ENCODE data around the gene TSPAN8. TPM values are rescaled to one million over a fixed set of nuclear protein-coding genes. Genes with fewer than 3 reads are reported as not detected.
A peak's percentile ranks its signal among the peaks of the same experiment; 100 is the strongest.

The TSPAN8 gene
- total RNA-seq, 1 experiment from 2014 or later: 4.2 TPM

DNA sequence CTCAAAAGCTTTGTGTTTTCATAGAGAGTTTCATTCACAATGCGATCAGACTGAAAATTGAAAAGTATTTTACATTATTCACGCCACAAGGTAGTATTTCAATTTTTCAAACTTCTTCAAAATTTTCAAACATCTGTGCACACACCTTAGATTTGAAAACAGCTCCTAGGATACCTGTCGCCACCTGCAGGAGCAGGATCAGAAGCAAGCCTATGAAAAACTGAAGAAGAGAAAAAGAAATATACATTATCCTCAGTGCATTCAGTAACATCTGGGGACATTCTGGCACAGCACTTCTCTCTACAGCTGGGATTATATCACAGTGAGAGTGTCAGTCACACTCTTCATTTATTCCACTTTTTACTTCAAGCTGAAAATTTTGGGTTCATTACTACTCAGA, 19.8 kb downstream of the TSPAN8 start:
- TF ChIP-seq, protein P1, sequence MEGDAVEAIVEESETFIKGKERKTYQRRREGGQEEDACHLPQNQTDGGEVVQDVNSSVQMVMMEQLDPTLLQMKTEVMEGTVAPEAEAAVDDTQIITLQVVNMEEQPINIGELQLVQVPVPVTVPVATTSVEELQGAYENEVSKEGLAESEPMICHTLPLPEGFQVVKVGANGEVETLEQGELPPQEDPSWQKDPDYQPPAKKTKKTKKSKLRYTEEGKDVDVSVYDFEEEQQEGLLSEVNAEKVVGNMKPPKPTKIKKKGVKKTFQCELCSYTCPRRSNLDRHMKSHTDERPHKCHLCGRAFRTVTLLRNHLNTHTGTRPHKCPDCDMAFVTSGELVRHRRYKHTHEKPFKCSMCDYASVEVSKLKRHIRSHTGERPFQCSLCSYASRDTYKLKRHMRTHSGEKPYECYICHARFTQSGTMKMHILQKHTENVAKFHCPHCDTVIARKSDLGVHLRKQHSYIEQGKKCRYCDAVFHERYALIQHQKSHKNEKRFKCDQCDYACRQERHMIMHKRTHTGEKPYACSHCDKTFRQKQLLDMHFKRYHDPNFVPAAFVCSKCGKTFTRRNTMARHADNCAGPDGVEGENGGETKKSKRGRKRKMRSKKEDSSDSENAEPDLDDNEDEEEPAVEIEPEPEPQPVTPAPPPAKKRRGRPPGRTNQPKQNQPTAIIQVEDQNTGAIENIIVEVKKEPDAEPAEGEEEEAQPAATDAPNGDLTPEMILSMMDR (IDR thresholded peaks at IDR 0.05): peak; percentile 14; the same call in 1 of the 2 replicates
- TF ChIP-seq TCF7L2 (IDR thresholded peaks at IDR 0.05; ENCODE audit: low read depth, low read length): no peak
- in situ Hi-C loops (cut with HindIII; ENCODE audit: low pct_unique_long_range_greater_than_20kb, low sequenced_read_pairs): no loop called here
- H3K9me3 ChIP-seq (ENCODE audit: control insufficient read depth, insufficient read depth, low read depth, low read length): no peaks in the 10 kb centered on the region
- POLR2A ChIA-PET: no interaction called here
- H3K4me3 ChIP-seq (ENCODE audit: low read depth in 2 of 2, low read length in 2 of 2): no peak overlapping the region
- DNase-seq (ENCODE audit: low read depth, low spot score) (no peak), ATAC-seq (no peak)
- H3K4me1 ChIP-seq (ENCODE audit: control insufficient read depth, insufficient read depth, low read length): 0 out of 2 replicates have a peak, but pooled peaks cover 2% of the 10 kb centered on the region
- CTCF ChIA-PET: no interaction called here
- H3K36me3 ChIP-seq (ENCODE audit: control insufficient read depth, insufficient read depth, low read length): no peaks in the 10 kb centered on the region
- no peaks in the 10 kb centered on the region for H3K27me3 ChIP-seq (ENCODE audit: control insufficient read depth, insufficient read depth, low read length)
- no peak overlapping the region for H3K27ac ChIP-seq (ENCODE audit: low read length)
- intact Hi-C loops (cut with micrococcal nuclease; ENCODE audit: unreplicated experiment): loop anchor here (10.0 kb wide), 1 partner anchor 53 kb away; no protein-coding TSS in a partner anchor
- no TSS peak for BruUV-seq (replicated peaks)

DNA sequence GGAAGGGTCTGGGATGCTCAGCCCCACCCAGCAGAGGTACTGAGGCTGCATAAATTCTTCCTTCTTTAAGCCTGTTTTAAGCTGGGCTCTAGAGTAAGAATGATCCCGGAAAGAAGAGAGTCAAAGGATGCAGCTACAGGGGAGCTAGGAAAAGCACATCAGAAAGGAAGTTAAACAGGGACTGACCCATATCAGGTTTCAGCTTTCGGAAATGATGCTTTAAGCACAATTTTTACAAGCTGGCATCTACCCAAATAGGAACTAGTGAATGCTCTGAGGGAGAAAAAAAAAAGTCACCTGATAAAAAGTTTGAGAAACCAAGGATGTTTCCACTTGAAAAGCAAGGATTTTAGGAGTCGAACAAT, 22.0 kb downstream of the TSPAN8 start:
- ChIA-PET POLR2A (no interaction called here), CTCF (no interaction called here)
- intact Hi-C loops (cut with micrococcal nuclease; ENCODE audit: unreplicated experiment) (loop anchor here (10.0 kb wide), 1 partner anchor 51 kb away; no protein-coding TSS in a partner anchor), in situ Hi-C loops (cut with HindIII; ENCODE audit: low pct_unique_long_range_greater_than_20kb, low sequenced_read_pairs) (no loop called here)
- H3K27me3 ChIP-seq (ENCODE audit: control insufficient read depth, insufficient read depth, low read length): no peaks in the 10 kb centered on the region
- H3K27ac ChIP-seq (ENCODE audit: low read length): no peak overlapping the region
- H3K4me3 ChIP-seq (ENCODE audit: low read depth in 2 of 2, low read length in 2 of 2): no peak overlapping the region
- TF ChIP-seq, protein P1 (IDR thresholded peaks at IDR 0.05): no peak
- TF ChIP-seq, protein P2, sequence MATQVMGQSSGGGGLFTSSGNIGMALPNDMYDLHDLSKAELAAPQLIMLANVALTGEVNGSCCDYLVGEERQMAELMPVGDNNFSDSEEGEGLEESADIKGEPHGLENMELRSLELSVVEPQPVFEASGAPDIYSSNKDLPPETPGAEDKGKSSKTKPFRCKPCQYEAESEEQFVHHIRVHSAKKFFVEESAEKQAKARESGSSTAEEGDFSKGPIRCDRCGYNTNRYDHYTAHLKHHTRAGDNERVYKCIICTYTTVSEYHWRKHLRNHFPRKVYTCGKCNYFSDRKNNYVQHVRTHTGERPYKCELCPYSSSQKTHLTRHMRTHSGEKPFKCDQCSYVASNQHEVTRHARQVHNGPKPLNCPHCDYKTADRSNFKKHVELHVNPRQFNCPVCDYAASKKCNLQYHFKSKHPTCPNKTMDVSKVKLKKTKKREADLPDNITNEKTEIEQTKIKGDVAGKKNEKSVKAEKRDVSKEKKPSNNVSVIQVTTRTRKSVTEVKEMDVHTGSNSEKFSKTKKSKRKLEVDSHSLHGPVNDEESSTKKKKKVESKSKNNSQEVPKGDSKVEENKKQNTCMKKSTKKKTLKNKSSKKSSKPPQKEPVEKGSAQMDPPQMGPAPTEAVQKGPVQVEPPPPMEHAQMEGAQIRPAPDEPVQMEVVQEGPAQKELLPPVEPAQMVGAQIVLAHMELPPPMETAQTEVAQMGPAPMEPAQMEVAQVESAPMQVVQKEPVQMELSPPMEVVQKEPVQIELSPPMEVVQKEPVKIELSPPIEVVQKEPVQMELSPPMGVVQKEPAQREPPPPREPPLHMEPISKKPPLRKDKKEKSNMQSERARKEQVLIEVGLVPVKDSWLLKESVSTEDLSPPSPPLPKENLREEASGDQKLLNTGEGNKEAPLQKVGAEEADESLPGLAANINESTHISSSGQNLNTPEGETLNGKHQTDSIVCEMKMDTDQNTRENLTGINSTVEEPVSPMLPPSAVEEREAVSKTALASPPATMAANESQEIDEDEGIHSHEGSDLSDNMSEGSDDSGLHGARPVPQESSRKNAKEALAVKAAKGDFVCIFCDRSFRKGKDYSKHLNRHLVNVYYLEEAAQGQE (IDR thresholded peaks at IDR 0.05; ENCODE audit: insufficient read depth in 1 of 2, low read depth in 2 of 2, low read length in 1 of 2): no peak
- TF ChIP-seq TCF7L2 (IDR thresholded peaks at IDR 0.05; ENCODE audit: low read depth, low read length) (no peak), SIN3A (IDR thresholded peaks at IDR 0.05; ENCODE audit: borderline replicate concordance, insufficient read depth, low read depth, low read length) (no peak), POLR2AphosphoS5 (IDR thresholded peaks at IDR 0.05; ENCODE audit: low read depth, low read length) (no peak)
- no peak for ATAC-seq
- H3K36me3 ChIP-seq (ENCODE audit: control insufficient read depth, insufficient read depth, low read length): no peaks in the 10 kb centered on the region
- no TSS peak for BruUV-seq (replicated peaks)
- no peak for DNase-seq (ENCODE audit: low read depth, low spot score)
- no peaks in the 10 kb centered on the region for H3K9me3 ChIP-seq (ENCODE audit: control insufficient read depth, insufficient read depth, low read depth, low read length)
- H3K4me1 ChIP-seq (ENCODE audit: control insufficient read depth, insufficient read depth, low read length): 0 out of 2 replicates have a peak, but pooled peaks cover 2% of the 10 kb centered on the region
